HG03159 (cell line): ENCODE results near the gene UST.

Source experiments
- ATAC-seq: cut with Tn5 transposase; IDR thresholded peaks from one replicate; pipeline ENCODE4 v1.9.1; 2021; ENCODE audit warnings: mild to moderate bottlenecking, moderate library complexity; ENCODE audit not compliant: unreplicated experiment

The UST gene

DNA sequence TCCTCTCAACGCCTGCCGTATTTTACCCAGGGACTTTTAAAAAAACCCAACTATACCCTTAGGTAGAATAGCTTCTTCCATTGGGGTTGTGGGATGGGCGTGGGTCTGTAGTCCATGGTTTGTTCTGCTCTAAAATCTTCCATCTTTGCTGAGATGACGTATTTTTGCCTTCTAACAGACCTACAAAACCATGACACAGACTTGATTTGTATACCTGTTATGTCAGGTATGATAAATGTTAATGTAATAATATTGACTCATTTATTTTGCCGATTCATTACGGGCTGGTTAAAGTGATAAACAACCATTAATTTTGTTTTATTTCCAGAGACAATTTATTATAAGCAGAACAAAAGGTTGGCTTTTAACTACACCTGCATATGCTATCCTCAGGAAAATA is 48.7 kb downstream of the UST start:
- no peak for ATAC-seq

DNA sequence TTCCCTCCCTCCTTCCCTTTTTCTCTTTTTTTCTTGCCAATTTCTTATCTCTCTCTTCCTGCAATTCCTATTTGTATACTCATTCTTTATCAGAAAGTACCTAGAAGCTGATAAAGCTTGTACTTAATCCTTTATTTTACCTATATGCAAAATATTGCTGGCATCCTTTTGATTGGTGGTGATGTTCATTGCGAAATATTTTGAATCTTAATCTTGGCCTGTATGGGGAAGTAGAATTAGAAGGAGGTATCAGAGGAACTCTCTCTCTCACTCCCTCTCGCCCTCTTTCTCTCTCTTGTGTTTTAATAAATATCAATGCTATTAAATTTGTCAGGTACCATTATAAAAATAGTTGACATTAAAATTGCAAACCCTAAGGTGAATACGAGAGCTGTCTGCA is 52.8 kb downstream of the UST start:
- ATAC-seq, result no peak

DNA sequence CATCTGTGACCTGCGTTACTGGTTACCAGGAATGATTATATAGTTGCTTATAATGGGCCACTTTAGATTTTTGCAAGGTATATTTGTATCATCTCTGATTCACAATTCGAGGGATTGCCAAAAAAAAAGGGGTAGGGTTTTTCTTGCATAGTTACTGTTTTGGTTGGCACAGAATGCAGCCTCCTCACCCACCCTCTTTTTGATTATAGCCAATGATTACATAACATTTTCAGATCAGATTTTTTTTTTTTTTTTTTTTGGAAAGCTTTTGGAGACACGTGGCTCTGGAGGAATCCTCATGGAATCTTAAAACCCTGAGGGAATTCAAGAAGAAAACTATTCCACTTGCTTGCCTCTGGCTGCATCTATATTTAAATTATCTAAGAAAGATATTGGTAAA is 53.7 kb downstream of the UST start:
- ATAC-seq, result no peak

DNA sequence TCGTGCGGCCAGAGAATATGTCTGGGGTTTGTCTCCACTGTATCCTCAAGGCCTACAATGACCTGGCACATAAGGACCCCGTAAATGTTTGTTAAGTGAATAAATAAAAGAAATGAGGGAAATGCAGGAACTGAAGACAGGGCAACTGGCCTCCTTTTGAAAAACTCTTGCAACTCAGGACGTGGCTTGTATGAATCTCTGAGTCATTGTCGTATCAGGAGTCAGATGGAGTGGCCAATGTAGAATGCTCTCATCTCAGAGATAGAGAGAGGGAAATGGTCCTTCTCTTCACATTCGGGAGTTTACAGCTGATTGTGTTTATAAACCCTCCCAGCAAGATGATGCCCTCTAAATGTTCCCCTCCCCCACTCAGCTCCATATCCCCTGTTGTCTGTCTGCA is 57.1 kb downstream of the UST start:
- no peak for ATAC-seq

DNA sequence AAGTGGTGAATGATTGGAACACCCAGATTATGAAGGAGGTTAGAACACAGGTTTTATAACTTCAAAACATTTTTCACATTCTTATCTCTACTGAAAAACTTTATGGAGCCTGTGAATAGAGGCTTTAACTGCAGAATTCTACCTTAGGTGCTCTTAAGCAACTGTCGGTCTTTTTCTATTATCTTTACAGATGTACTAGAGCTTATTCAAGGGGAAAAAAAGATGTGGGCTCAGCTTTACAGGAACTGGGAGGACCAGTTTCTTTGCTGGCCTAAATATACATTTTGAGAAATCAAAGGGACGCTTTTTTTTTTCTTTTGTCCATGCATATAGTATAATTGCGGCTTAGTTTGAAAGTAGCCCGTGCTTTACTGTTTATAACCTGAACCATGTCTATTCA is 58.9 kb downstream of the UST start:
- ATAC-seq, result no peak

DNA sequence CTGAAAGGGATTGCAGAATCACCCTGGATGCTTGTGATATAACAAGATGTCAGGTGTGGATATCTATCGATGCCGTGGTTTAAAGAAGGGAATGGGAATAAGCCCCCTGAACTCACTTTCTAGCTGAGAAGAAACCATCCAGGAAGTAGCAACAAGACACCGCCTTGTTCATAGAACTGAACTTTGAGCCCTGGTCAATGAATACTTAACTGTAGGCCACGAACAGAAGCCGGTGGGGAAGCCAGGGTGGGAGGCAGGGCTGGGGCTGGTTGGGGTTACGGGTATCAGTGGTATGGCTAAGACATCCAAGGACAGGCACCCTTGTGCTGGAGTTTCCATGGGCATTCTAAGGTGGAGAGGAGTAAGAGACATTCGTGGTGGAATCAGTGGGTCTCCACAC is 61.0 kb downstream of the UST start:
- ATAC-seq, result no peak

DNA sequence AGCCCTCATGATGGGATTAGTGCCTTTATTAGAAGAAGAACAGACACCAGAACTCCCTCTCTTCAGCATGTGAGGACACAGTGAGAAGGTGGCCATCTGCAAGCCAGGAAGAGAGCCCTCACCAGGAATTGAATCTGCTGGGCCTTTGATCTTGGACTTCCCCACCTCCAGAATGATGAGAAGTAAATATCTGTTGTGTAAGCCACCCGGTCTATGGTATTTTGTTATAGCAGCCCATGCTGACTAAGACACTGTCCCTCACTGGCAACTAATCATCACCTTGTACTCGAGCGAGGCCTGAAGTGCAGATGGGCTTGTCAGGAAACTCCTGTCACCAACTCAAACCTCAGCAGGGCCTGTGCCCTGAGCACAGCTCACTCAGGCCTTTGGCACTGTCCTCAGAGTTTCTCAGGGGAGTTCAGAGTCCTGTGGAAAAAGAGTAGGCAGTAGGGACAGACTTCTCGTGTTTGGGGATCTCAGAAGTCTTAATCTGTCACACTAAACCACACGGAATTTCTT is 62.0 kb downstream of the UST start:
- ATAC-seq, result no peak

DNA sequence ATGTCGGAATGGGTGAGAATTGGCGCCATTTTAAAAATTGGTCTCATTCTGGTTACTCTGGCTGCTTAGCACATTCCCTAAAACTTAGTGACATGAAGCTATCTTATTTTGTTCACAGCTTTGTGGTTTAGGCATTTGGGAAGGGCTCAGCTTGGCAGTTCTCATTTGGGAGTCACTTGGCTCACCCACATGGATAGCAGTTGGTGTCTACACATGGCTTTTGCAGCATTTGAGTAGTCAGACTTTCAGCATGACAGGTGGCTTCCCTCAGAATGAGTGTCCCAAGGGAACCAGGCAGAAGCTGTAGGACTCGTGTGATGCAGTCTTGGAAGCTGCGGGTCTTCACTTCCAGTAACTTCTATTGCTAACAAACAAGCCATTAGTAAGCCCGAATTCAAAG is 64.6 kb downstream of the UST start:
- no peak for ATAC-seq

DNA sequence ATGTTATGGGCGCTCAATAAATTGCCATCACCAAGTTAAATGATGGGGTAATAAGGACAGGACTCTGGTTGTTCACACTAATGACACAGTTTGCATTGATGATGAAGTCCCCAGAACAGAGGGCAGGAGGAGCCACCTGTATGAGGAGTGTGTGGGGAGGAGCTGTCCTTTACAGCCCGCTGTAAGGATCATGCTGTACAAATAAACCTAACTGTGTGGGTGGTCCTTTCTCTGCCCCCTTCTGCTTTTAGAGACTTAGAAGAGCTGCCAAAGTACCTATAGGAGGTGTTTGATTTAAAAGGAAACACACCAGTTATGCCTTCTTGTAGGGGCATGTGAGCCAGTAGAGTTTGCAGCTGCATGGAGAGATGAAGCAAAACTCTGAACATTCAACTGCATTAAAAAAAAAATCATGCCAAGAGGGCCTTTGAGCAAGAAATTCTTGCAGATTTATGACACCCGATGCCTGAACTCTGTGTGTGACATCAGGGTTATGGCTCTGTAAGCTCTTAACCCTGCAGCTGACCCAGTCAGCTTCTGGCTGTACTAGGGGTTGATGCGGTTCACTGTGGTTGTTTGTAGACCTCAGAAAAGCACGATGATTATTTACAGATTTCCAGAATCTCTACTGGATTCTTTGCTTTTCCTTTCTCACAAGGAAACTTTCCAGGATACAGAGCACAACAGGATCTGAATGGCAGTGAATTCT is 67.4 kb downstream of the UST start:
- no peak for ATAC-seq

DNA sequence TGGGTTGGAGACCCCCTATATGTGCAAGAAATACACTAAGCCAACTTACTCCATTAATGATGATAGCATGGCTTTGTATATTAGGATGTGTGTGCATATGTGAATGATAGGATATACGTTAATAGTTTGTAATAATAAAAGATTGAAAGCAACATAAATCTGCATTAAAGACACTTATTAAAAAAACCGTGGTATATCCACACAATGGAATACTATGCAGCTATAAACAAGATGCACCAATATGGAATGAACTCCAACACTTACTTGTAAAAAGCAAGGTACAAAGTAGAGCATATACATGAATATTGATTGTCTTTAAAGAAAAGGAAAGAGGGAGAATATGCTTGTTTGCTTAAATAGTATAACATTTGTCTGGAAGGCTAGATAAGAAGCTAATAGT is 68.0 kb downstream of the UST start:
- no peak for ATAC-seq

DNA sequence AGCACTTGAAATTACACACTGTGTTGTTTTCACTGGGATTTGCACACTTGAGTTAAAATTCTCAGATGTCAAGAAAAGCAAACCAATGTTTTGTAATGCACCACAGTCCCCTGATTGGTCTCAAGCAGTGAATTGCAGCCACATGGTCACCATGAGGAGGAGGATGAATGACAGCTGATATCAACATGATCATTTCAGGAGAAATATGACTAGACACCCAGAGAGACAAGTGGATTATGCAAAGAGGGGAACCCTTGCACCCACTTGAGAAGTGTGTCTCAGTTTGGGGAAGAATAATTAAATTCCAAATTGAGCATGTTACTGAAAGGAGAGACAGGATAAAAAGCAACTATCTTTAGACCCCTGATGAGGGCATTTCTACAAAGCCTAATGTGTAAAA is 69.3 kb downstream of the UST start:
- ATAC-seq, result no peak

DNA sequence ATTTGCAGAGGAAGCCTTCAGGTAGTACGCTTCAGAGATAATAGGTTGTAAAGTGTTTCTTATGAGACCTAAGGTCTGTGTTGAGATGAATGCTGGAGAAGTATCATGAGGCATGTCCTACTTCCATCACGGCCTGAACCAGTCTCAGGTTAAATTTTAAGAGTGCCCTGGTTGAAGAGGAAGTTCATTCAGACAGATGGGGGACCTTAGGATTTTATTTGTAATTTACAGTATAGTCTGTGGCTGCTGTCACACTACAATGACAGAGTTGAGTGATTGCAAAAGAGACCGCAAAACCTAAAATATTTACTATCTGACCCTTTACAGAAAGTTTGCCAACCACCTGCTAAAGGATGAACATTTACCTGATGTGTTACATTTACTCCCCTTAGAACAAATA is 70.9 kb downstream of the UST start:
- no peak for ATAC-seq

DNA sequence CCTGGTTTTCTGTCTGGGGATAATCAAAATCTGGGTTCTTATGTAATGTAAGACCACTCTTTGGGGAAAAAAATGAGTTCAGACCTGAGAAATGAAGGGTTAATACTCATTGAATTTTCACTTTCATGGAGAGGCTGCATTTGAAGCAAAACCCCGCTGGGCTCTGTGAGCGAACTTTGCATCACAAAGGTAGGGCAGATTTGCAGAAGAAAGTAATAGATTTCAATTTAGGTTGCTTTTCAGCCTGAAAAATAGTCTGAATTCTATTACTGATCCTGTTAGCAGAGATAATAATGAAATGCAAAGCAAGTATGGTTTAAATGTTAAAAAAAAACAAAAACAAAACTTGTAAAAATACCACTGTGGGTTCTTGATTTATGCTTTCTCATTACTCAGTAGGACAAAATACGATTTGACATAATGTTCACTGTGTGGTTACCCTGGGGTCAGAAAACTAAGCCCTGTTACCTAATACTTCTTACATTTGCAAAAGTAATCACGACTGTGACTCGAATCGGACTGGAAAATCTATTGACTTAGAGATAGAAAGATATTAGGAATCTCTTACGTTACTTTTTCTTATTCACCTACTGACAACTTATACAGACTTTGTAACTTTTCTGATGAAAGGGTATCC is 72.2 kb downstream of the UST start:
- ATAC-seq, result no peak

DNA sequence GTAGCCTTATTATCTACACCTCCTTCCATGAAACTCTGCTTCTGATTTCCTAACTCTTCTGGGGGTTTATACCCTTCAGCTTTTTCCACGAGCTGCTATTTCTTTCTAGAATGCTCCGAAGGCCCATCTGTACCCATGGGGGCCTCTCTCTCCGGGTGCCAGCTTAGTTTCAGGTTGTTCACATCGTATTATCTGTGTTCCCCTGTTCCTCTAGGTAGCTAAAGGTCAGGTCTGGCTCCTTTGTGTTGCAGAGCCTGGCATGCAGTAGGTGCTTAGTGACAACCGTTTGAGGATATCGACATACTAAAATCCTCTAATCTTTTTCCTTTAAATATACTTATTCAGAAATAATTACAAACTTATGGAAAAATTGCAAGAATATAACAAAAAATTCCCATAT is 73.0 kb downstream of the UST start:
- ATAC-seq, result no peak

DNA sequence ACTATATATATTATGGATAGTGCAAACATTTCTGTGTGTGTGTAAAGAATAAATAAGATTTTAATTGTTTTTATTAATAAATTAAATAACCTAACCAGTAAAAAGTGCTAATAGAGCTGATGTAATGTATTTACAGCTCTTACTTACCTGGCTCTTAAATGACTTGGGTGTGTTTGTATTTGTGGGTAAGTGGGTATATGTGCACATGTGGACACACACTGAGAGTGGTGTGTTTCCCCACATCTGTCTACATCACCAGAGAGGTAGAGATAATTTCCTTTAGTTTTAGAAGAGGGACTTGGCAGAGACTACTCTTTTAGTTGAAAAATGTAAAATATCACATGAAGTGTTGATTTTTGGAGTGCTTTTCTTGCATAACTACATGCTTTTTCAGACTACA is 76.0 kb downstream of the UST start:
- no peak for ATAC-seq

DNA sequence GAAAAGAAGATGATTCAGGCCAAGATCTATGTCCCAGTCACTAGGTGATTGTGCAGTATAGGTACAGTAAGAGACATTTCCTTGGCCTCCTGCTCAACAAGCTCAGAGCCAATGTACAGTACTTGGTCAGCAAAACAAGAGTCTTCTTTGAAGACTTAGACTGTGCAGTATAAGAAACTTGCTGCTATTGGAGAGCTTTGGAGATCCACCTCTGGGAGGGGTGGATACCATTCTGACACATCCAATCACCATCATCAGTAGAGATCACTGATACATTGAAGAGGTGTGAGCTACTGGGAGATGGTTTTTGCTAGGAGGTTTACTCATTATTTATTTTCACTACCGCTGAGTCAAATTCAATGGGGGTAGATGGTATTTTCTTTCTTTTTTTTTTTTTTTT is 77.5 kb downstream of the UST start:
- ATAC-seq, result no peak

DNA sequence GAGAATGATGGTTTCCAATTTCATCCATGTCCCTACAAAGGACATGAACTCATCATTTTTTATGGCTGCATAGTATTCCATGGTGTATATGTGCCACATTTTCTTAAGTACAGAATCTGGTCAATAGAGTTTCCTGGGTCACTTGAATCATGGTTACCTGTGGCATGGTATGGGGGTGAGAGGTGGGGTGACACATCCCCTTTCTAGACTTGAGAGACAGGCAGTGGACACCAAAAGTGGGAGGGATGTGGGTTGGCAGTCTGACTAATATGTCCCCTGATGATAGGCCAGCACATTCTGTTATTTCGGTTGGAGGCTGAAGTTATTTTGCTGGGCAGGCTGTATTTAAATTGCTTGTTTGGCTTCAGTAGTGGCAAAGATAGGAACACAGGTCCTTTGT is 78.1 kb downstream of the UST start:
- ATAC-seq, result no peak

DNA sequence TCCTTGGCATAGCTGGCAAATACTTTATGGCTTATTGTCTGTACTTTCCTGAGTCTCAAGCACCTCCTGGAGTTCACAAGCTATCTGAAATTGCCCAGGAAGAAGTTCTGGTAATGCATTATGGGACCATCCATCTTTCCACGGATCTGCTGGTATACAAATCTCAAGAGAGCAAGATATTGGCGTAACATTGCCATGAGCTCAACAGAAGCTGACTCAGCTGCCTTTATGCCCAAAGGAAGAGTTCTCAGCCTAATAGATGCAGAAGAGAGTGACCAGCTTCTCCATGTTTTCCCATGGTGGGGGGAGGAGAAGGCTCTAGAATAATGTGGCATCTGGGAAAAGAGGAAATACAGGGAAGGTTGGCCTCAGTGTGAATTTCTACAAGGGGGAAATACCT is 78.7 kb downstream of the UST start:
- ATAC-seq, result no peak

DNA sequence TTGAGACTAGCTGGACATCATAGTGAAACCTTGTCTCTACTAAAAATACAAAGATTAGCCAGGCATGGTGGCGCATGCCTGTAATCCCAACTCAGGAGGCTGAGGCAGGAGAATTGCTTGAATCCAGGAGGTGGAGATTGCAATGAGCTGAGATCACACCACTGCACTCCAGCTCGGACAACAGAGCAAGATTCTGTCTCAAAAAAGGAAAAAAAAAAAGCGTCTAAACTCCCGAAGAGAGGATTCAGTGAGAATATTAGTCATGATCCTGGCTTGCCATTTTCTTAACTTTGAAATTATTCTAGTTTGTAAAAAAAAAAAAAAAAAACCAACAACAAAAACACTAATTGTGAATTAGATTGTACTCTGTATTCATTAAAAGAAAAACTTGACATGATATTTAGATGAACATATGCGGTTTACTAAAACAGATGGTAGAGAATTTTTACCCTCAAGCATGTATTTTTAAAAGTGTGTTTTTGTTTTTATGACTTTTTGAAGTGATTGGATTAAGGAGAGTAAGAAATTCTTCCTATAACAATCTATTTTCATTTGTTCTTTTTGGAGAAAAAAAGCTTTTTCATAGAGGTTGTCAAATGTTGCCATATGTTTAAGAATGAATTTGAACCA is 80.7 kb downstream of the UST start:
- no peak for ATAC-seq

DNA sequence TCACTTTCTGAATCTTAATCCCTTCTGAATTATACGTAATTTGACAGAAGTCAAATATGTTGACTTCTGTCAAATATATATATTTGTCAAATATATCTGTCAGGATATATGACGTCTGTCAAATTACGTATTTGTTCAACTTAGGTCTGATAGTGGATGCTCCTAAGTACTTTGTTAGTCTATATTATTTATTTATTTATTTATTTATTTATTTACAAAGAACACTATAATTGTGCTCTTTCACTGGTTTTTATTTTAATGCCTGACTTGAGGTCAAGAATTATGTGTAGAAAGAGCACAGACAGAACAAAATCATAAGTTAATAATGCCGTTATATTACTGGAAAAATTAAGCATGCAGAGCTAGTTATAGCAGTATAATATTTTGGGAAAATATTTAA is 81.2 kb downstream of the UST start:
- no peak for ATAC-seq

DNA sequence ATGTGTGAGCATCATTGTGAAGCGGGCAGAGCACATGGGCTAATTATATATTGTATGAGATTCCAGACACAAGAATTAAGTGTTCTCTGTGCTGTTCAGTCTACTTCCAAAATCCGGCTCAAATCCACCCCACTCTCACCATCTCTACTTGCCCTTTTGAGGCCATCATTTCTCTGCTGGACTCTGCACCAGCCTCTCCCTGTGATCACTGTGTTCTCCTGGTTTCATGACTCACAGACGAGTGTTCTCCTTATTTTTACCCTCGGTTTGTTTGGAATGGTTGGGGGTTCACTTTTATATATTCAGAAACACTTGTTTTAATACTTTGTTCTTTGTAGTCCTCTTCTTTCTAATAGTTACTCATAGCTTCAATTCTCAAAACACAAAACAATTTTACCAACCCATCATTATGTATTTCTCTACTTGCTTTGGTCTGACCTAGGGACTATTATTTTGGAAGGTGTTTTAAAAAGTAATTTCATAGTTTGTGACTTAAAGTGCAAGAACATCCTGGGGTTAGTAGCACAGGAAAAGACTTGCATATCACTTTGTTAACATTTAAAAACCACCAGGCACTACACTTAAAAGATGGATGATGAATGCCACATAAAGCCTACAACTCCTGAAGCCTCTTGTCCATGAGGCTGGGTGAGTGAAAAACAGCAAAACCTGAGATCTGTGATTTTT is 82.7 kb downstream of the UST start:
- ATAC-seq, result no peak

DNA sequence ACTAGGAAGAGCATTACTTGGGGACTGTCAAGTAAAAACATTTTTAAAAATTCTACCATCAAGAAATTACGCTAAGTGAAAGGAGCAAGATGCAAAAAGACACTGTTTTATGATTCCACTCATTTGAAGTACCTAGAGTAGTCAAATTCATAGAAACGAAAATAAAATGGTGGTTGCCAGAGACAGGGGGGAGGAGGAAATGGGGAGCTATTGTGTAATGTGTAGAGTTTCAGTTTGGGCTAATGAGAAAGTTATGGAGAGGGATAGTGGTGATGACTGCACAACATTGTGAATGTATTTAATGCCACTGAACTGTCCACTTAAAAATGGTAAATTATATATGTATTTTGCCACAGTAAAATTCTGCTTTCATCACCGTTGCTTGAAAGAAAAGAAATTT is 83.8 kb downstream of the UST start:
- no peak for ATAC-seq
